Measurements from ENCODE around the gene RASSF8.

DNA sequence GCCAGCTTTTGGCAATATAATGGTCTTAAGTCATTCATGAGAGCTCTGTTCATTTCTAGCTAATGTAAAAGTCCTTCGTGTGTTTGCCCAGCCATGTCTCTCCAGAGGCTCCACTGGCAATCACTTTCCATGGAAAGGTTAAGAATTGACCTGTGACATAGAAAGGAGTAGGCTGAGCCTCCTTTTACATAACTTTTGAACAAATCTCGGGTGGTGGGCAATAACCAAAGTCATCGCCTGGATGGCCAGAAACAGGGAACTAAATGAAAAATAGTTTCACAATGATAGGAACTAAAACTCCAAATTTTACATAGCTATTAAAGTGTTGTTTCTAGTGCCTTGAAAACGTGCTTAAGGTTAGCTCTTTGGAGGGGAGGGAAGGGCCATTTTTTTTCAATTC lies 159.8 kb downstream of the RASSF8 start:
- TF ChIP-seq POLR2A (IDR thresholded peaks at IDR 0.05; ENCODE audit: extremely low read depth, insufficient read length), result no peak
- TF ChIP-seq, protein P1, sequence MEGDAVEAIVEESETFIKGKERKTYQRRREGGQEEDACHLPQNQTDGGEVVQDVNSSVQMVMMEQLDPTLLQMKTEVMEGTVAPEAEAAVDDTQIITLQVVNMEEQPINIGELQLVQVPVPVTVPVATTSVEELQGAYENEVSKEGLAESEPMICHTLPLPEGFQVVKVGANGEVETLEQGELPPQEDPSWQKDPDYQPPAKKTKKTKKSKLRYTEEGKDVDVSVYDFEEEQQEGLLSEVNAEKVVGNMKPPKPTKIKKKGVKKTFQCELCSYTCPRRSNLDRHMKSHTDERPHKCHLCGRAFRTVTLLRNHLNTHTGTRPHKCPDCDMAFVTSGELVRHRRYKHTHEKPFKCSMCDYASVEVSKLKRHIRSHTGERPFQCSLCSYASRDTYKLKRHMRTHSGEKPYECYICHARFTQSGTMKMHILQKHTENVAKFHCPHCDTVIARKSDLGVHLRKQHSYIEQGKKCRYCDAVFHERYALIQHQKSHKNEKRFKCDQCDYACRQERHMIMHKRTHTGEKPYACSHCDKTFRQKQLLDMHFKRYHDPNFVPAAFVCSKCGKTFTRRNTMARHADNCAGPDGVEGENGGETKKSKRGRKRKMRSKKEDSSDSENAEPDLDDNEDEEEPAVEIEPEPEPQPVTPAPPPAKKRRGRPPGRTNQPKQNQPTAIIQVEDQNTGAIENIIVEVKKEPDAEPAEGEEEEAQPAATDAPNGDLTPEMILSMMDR (IDR thresholded peaks at IDR 0.05; ENCODE audit: low read depth, low read length), result no peak
- TF ChIP-seq, protein P2, sequence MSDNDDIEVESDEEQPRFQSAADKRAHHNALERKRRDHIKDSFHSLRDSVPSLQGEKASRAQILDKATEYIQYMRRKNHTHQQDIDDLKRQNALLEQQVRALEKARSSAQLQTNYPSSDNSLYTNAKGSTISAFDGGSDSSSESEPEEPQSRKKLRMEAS (IDR thresholded peaks at IDR 0.05; ENCODE audit: low read depth, low read length), result no peak
